Islet precursor cell (in vitro differentiated cells): ENCODE measurements around the gene SLC17A1.
"Not testable (repeated sequence)": the region's sequence is repeated elsewhere in the genome, so short reads cannot be mapped to it uniquely, and the experiment has no call there.

Source experiments
- DNase-seq: peaks from one replicate; pipeline ENCODE4 v3.0.0-alpha.2; 2018

The SLC17A1 gene

DNA sequence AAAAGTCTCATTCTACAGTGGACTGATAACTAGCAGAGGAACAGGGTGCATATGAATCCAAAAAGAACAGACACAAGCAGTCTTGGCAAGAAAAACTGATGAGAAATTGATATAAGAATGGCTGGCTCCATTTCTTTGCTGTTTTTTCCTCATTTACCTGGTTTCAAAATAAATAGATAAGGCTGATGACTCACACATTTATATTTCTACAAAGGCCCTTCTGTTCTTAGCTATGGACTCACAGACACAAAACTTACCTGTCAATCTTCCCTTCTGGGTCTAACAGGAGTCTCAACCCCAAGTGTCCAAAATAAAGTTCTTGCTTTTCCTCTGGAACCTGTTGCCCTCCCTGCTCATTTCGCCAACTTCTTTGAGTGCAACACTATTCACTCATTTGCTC is 76.4 kb downstream of the SLC17A1 start:
- no peak for DNase-seq

DNA sequence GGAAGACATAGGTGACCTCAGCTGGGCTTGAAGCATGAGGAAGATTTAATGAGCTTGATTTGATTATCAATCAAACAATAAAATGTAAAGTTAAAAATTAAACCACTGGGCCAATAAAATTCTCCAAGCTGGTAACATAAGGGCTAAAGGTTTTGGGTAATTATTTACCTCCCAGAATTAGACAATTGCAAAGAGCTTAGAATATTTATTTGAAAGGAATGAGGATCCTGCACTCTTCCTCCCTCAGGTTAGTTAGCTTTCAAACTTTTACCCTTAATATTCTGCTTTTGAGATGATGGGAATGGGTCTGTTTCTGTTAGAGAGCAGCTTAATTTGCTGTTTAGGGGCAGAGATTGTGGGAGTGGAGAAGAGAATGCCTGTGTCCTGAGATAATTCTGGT is 77.3 kb downstream of the SLC17A1 start, which contains the start of gene SLC17A4:
Gene SLC17A4 (plus strand): TSS at position 208 of the 400 bp plus-strand sequence. CDS start 7,221 bp downstream, outside the sequence.
- DNase-seq: no peak

DNA sequence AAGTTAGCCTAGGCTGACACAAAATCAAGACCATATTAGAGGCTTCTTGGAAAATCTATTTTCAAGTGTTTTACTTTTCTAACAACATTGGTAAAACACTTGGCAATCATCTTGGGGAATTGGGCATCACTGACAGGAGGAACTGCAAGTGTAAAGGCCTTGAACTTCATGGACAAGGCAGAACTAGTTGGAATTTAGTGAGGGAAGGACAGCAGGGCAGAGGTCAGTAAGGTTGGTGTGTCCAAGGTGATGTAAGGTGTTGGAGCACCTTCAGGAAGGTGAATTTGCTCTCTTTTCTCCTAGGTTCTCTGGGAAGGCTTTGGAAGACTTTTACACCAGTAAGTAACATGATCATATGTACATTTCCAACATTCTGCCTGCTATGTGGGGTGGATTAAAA is 78.8 kb downstream of the SLC17A1 start:
- no peak for DNase-seq

DNA sequence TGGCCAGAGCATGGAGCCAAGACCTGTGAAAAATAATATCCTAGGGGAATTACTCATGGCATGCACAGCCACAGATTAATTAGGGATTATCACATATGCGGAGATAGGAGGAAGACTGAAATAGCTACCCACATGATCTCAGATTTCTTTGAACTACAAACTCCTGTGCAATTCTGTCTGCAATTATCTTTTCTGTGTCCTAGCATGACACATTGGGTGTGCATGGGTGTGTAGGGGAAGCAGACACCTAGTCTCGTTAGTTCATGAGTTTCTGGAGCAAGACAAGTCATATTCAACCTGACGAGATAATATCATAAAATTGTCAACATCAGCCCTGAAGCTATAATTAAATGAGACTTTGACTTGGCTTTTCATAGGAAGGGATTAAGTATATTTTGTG is 80.9 kb downstream of the SLC17A1 start:
- no peak for DNase-seq

DNA sequence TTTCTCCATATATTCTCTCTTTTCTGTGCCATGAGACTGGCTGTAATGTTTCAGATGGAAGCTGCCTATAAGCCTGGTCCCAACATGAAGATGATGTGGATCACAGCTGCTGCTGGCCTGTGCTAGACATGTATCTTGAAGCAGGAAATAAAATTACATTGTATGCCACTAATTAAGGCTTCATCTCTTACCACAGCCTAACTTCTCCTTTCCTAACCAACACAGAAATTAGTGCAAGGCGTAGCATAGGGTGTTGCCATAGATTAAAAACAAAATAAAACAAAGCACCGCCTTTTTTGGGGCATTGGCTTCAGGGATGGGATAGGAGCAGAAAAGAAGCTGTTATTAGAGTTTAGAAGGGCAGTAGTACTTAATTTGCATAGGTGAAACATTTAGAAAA is 82.0 kb downstream of the SLC17A1 start:
- DNase-seq: no peak

DNA sequence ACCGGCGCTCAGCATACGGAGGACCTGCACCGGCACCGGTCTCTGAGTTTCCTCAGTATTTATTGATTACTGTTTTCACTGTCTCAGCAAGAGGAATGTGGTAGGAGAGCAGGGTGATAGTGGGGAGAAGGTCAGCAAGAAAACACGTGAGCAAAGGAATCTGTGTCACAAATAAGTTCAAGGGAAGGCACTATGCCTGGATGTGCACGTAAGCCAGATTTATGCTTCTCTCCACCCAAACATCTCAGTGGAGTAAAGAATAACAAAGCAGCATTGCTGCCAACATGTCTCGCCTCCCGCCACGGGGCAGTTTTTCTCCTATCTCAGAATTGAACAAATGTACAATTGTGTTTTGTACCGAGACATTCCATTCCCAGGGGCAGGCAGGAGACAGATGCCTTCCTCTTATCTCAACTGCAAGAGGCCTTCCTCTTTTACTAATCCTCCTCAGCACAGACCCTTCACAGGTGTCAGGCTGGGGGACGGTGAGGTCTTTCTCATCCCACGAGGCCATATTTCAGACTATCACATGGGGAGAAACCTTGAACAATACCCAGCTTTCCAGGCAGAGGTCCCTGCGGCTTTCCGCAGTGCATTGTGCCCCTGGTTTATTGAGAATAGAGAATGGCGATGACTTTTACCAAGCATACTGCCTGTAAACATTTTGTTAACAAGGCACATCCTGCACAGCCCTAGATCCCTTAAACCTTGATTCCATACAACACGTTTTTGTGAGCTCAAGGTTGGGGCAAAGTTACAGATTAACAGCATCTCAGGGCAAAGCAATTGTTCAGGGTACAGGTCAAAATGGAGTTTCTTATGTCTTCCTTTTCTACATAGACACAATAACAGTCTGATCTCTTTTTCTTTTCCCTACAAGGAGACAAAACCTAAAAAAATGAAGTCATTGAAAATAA is 83.0 kb downstream of the SLC17A1 start:
- not testable (repeated sequence) for DNase-seq

DNA sequence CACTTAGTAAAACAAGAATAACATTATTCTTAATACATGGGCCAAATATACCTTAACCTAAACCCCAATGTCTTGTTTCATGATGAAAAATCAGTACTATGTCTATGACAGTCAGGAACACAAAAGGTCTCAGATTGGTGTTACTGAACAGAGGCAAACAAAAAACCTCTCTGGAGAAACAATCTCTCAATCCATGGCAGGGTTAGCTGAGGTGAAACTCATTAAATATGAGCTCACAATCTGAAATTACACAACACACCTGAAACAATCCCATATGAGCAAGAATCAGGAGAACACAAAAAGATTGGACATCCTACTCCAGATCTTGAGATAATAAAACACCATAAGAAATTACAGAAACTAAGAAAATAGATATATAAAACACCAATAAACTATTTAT is 83.8 kb downstream of the SLC17A1 start:
- no peak for DNase-seq

DNA sequence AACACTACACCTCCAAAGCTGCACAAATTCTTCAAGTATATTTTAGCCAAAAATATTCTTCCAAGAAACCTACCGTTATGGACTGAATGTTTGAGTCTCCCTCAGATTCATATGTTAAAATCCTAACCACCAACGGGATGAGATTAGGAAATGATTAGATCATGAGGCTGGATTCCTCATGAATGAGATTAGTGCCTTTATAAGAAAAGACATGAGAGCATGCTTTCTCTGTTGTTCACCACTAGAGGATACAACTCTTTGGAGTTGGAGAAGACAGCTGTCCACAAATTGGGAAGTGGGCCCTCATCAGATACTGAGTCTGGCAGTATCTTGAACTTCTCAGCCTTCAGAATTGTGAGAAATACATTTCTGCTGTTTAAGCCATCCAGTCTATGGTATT is 84.4 kb downstream of the SLC17A1 start:
- DNase-seq: no peak

DNA sequence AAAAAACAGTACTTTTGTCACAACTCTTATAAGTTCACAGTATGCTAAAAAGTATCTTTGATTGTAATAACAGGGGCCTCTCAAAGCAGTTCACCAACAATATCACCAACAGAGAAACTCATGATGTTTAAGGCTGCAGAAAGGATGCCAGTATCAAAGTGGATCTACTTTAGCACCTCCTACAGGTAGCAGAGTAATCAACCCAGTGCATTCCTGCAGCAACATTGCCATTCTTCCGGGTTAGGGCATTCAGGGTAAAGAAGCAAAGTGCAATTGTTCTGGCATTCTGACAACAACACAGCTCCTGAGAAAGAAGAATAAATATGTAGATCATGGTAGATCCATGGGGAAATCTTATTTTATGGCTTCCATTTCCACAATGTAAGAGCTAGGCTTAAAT is 84.9 kb downstream of the SLC17A1 start:
- no peak for DNase-seq

DNA sequence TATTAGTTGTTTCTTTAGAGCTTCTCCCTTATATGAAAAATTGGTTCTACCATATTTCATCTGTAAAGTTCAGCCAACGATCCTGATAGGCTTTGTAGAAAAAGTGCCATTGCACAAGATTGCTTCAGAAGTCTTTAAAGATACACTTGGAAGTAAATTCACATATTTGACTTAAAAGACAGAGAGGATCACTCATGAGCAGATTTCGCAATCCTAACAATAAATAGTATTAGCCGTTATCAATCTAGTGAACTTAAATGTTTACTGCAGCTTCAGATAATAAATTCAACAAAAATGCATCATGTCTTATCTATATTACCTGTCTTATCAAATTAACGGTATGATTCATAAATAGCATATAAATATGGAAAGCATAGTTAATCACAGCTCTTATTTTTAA is 86.0 kb downstream of the SLC17A1 start:
- no peak for DNase-seq

DNA sequence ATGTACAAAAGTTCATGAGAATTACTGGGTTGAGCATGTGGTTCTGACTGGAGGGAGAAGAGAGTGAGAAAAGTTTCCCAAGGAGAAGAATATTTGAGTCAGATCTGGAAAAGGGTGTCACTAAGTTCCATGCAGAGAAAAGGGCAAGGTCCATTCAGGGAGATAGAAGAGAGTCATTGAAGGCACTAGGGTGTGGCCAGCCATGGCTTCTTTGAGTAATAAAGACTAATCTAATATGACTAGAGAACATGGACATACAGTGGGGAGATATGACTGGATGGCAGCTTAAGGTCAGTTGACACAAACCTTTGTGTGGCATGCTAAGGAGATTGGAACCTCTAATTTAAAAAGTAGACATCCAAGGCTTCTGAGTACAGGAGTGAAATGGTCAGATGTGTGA is 88.0 kb downstream of the SLC17A1 start:
- no peak for DNase-seq

DNA sequence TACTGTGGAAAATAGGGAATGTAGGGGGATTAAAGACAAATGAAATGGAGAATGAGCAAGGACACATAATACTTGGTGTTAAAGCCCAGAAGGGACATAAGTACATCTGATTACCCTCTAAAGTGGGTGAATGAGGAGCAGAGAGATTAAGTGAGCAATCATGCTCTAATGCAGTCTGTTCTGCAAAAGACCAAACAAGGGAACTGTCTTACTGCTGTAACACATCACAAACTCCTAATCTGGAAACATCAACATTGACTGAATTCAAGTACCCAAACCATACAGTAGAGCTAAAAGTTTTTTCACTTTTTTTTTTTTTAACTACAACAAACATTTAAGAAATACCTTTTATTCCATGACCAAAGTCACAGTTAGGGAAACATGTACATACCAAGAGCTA is 96.6 kb downstream of the SLC17A1 start:
- no peak for DNase-seq
